A549 (cell line): ENCODE results near the gene ANLN.

Source experiments
- POLR2A ChIP-seq: IDR thresholded peaks from 2 replicates; pipeline ENCODE4 v1.6.1; 2012; ENCODE audit warnings: mild to moderate bottlenecking, low read length
- TF ChIP-seq, protein P1 (sequence below): fragments of >200 bp; sonication (Bioruptor Twin); formaldehyde crosslinking; IDR thresholded peaks from 3 replicates; pipeline ENCODE4 v1.5.1; 2016

DNA sequence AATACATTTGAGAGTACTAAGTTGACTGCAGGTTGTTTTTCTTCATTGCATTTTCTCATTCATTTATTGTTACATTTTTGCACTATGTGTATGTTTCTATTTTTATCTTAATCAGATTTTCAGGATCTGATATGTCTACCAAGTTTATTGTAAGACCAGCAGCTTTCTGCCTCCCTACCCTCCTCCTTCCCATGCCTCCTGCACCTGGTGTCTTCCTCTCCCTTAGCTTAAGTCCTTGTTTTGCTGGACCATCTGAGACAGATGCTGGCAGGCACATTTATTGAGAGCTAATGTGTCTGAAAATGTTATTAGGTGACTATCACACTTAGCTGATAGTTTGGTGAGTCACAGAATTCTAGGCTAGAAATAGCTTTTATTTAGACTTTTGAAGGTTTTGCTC is 79.6 kb downstream of the ANLN start:
- TF ChIP-seq, protein P1, sequence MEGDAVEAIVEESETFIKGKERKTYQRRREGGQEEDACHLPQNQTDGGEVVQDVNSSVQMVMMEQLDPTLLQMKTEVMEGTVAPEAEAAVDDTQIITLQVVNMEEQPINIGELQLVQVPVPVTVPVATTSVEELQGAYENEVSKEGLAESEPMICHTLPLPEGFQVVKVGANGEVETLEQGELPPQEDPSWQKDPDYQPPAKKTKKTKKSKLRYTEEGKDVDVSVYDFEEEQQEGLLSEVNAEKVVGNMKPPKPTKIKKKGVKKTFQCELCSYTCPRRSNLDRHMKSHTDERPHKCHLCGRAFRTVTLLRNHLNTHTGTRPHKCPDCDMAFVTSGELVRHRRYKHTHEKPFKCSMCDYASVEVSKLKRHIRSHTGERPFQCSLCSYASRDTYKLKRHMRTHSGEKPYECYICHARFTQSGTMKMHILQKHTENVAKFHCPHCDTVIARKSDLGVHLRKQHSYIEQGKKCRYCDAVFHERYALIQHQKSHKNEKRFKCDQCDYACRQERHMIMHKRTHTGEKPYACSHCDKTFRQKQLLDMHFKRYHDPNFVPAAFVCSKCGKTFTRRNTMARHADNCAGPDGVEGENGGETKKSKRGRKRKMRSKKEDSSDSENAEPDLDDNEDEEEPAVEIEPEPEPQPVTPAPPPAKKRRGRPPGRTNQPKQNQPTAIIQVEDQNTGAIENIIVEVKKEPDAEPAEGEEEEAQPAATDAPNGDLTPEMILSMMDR, result no peak
- no peak for TF ChIP-seq POLR2A
